HUDEP-2 (cell line): ENCODE measurements around the gene GRAMD2A.
A peak's percentile ranks its signal among the peaks of the same experiment; 100 is the strongest.

Experiments used
- DNase-seq, 76 experiments: peaks; one replicate each; lab custom pipeline; 2025; ENCODE audit not compliant: unreplicated experiment in 76 of 76; lab: John Stamatoyannopoulos, UW

The GRAMD2A gene

DNA sequence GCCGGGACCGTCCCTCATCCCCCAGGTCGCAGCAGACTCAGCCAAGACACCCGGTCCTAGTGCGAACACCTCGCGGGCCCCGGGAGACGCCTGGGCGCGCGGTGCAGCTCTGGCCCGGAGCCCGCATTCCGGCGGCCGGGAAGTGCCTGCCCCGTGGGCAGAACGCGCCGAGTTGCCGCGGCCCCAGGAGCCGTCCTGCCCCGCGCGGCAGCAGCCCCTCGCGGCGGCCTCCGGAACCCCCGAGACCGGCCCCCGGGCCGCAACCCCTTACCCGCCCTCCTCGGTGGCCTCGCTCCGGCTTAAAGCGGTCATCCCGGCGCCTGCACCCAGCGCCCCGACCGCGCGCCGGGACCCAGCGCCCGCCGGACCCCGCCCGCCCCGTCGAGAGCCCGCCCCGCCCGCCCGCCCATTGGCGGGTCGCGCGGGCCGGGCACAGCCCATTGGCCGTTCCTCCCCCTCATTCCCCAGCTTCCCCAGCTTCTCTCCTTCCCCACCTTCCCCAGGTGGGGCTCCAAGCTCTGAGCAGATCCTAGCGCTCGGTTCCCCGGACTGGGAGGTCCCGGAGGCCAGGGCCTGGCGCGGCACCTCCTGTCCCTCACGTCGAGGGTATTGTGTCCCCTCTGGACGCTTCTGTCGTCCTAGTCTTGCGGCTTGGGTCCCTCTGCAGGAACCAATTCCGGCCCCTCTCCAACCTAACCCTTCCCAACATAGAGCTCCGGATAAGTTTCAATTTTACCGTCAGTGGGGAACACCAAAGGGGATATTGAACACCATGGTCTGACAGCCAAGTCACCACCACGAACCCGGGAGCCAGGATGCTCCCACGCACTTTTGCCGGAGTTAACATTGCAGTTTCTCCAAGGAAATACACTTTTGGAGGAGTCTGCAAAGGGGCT is at the start of gene GRAMD2A:
Gene GRAMD2A, minus strand, starts transcription at position 328 of the 896 bp plus-strand sequence.
- DNase-seq, result no peak

DNA sequence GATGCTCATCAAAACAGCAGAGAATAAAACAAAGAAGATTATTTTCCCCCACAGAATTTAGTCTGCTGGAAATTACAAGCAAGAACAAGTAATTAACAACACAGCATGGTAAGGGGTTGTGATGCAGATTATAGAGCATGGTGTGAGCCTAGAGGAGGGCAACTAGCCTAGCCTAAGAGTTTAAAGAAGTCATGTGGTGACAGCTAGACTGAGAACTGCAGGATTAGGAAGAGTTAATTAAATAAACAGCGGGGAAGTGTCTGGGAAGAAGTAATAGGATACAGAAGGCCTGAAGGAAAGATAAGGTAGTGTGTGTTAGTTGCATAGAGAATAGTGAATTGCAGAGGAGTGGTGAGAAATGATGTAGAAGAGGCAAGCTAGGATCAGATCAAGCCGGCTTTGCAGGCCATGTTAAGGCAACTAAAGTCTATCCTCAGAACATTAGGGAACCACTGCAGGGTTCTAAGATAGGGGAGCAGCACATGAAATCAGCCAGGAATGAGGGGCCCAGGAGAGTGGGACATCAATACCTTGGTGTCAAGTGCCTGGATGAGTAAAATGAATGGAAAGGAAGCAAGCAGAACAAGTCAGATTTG is 45.3 kb upstream of the GRAMD2A start:
- DNase-seq, result no peak

DNA sequence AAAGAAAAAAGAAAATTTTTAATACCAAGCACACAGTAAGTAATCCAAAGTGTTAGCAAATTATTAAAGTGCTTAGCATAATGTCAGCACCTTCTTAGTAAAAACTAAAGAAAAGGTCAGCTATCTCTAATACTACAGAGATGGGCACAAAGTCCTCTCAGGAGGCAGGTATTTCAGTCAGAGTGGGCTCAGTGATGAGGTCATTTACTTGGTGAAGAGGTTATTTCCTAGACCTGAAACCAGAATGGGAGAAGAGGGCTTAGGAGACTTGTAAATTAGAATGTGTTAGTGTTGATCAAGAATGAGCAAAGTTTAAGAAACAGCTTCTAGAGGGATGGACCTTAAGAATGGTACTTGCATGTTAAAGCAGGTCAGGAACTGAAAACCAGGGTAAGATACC is 42.1 kb upstream of the GRAMD2A start:
- DNase-seq, result no peak

DNA sequence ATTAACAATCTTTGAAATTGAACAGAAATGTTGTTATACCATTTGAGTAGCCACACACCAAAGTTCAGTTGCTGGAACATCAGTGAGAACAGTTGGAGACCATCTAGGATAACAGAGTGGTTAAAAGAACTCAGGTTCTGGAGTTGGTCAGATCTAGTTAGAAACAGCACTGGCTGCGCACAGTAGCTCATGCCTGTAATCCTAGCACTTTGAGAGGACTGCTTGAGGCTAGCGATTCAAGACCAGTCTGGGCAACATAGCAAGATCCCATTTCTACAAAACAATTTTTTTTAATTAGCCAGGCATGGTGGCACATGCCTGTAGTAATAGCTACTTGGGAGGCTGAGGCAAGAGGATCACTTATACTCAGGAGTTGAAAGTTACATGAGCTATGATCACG is 41.0 kb upstream of the GRAMD2A start:
- no peak for DNase-seq

DNA sequence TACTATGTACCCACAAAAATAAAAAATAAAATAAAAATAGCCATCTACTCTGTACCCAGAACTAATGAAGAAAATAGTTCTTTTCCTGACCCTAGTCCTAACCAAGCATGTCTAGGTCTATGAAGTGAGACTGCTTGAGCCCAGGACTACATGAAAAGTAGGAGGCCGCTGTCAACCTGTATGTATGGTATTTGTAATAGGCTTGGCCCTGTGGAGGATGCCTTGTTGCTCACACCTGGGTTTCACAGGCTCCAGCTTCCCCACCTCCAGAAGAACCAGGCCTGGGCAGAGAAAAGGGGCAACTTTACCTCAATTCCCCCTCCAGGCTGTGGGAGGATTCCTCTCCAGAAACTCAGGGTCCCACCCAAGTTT is 40.3 kb upstream of the GRAMD2A start:
- no peak for DNase-seq

DNA sequence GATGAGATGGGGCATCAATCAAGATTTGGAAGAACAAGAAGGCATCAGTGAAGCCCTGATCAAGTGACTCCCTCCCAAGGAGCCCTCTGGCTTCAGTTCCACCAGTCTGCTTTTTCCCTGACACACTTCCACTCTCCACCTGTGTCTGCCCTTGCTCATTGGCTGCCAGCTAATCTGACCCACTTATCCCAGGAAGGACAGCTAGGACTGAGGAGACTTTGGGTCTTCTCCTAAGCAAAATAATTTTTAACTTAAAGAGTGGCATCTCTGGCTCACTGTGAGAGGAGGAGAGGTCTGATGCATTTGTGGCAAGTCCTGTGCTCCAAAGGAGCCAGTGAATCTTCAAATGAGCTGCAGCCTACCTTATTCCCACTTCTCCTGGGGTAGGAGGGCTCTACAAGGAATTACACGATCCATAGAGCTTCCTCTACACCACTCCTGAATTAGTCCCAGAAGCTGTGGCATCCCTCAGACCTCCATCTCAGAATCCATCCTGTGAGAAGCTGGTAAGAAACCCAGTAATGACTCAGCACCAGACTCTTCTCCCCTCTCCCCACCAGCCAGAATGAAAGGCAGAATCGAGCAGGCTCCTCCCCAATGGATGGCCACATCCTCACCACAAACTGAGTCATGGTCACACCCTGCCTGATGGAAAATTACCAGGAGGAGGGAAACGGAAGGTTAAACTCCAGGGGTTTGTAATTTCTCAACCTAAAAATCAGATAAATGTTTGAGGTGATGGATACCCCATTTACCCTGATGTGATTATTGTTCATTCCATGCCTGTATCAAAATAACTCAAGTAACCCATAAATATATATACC is 39.7 kb upstream of the GRAMD2A start:
- peak in 63 of 76 experiments; percentile 3 to 77 (median 37) for DNase-seq

DNA sequence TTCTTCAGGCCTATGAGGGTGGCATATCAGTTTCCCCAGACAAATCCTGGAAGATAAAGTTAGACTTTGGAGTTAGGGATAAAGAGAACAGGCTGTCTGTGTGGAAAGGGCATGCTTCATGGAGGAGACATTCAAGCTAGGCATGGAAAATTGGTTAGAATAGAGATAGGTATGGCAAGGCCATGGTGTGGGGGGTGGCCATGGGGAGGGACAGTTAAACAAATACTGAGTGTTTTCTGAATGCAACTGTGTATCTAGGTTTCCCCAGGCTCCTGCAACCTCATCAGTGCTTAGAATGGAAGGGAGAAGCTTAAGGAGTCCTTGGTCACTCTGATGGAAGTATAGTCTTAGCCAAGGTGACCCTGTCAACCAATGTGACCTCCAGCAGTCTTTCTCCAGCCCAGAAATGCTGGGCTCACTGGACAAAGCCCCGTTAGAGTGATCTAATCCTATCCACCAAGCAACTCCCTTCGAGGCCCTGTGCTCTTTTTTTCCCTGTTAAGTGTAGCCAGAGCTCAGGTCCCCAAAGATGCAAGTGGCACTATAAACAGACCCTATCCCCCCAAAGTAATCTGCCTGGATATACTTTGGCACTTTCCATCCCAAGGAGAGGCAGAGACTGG is 38.9 kb upstream of the GRAMD2A start:
- no peak for DNase-seq

DNA sequence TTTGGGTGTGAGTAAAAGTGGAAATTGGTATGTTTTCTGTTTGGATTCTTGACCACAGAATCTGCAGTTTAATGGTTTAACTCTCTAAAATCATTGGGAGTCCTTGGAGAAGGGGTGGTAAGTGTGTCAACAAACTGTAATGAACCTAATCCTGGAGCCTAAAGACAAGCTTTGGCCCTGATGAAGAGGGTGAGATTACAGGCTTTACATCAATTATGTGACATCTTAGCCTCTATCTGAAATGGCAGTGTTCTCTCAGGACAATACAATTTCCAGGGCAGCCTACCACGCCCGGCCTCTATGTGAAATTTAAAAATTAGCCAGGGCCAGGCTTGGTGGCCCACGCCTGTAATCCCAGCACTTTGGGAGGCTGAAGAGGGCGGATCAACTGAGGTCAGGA is 37.7 kb upstream of the GRAMD2A start:
- DNase-seq, result no peak

DNA sequence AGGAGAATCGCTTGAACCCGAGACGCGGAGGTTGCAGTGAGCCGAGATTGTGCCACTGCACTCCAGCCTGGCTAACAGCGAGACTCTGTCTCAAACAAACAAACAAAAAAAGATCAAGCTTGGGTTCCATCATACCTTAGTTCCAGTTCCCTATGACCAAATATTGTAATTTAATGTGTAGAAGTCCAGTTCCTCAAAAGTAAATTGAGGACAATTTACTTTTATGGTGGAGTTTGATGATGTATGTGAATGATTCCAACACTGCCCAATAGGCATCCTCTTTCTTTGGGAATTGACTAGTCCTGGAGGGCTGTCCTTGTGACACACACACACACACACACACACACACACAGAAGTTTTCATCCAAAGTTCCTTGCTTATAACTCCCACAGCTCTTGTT is 36.2 kb upstream of the GRAMD2A start:
- DNase-seq, result no peak

DNA sequence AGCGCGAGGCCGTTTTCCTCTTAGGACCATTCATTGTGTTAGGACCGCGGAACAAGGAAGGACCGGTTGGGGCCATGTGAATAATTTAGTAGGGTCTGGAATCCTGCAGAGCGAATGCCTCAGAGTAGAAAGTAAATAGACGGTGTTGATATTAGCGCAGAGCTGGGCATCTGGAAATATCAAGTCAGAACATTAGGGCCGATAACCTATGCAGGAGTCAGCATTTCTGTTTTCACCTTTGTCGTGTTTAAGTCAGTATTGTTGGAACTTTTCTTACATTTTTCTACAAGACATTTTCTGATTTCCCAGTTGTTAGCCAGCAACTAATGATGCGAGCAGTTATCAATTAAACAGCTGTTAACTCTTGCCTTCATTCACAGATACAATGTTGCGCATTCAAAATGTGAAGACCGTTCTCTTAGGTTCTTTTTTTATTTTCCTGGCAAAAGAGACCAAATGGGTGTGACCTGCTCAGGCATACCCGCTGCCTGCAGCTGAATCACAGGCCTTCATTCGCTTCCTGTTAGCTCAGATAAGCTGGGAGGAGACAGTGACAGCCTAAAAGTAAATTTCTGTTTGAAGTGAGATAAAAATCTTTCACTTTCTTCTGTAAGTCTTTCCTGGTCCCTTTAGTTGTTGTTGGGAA is 34.4 kb upstream of the GRAMD2A start:
- DNase-seq, result peak in 72 of 76 experiments; percentile 10 to 87 (median 58)

DNA sequence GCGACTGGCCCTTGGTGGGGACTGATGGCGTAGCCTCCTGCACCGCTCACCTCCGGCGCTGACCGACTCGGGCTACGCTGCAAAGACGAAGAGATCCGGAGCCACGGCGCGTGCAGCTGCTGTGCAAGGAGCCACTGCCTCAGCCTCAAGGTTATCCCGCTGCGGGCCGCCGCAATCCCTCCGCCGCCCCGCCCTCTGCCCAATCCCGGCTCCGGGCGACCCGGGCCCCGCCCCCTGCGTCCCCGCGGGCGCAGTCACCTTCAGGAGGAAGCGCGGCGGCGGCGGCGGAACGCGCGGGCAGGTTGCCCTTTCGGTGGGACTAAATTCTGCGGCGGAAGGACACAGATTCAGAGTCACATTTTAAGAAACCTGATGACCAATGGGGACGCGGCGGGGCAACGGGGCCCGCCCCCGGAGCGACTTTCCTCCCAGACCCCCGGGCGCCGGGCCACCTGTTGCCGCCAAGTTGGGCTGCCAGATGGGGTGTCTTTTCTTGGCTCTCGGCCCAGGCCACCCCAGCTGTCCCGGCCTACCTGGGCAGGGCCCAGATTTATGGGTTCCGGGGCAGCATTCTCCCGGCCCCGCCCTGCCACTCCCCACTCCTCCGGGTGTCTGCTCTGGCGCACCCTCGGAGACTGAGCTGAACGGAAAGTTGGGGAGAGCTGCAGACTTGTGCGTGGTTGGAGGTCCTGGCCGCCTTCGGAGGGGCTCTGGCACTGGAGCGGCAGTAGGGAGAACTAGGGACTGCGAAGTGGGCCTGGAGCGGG is 33.7 kb upstream of the GRAMD2A start, which contains the start of gene PKM:
Gene PKM, minus strand, starts transcription at position 125 of the 767 bp plus-strand sequence. CDS start 12,093 bp downstream, outside the sequence.
- DNase-seq, result peak in 71 of 76 experiments; percentile 13 to 88 (median 64)

DNA sequence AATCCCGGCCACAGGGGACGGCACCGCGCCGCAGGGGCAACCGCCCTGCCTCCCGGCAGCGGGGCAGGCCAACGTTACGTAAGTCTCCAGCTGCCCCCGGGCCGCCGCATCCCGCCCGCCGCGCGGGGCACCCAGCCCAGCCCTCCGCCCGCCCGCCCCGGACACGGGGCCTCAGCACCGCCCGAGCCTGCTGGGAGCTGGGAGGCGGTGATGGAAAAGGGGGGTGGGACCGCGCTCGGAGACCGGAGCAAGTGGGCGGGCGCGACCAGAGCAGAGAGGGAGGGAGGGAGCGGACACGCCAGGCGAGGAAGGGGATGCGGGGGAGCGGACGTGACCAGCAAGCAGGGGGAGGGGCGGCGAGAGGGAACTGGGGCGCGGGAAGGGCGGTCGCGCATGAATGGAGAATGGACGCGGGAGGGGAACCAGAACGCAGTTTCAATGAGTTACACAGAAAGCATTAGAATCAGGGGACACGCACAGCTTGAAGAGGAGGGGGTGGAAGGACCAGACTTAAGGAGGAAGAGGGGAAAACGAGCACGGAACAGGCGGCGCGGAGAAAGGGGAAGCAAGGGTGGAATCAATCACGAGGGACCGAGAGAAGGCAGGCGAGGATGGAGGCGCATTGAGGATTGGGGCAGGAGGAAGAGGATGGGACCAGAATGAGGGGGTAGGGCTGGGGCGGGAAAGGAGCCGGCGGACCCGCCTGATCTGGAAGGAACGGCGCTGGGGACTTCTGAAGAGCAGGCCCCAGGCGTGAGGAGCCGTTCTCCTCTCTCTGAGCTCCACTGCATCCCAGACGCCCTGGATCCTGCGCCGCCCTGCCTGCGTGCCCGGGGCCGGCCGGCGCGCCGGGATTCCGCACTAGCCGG is 32.8 kb upstream of the GRAMD2A start:
- DNase-seq, result peak in 20 of 76 experiments; percentile 1 to 42 (median 20)

DNA sequence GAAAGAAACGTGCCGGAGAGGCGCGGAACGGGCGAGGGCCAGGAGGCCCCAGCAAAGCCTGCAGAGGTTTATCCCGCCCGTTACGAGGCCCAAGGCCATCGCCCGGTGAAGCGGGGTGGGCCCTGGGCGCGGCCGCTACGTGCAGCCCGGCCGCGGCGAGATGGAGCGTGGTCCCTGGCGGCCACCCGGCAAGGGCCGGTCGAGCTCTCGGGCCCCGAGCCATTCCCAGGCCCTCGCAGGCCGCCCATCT is 32.3 kb upstream of the GRAMD2A start:
- no peak for DNase-seq

DNA sequence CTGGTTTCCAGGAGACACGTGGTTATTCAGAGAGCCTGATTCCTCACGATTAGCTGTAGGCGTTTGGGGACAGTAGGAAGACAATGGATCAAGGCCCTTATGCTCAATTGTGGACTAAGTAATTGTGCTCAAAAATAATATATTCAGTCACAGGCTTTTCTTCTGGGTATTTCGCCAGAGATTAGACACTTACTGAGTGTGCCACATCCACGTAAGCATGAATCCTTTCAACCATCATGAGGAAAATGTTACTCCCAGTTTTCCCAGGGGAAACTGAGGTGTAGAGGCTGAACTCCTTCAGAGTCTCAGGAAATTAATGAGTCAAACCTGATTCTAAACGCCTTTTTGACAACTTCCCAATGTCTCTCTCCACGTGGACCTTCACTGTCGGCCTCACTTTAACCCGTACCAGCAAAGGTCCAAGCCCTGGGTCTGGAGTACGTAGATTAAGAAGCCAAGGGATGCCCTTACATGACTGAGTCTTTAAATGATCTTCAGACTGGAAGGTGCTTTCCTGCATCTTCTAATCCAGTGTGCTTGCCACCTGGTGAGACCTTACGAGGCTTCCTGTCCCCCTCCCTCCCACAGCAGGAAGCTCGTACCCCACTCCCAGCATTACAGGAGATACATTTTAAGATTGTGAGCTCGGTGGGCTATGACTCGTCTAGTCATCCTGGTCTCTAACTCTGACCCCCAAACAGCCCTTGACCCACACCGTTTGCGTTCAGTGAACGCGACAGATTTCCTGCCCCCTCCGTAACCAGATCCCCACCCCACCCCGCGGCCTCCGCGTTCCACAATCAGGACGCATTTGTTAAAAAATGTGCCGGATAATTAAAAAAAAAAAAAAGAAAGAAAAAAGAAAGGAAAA is 31.7 kb upstream of the GRAMD2A start:
- no peak for DNase-seq

DNA sequence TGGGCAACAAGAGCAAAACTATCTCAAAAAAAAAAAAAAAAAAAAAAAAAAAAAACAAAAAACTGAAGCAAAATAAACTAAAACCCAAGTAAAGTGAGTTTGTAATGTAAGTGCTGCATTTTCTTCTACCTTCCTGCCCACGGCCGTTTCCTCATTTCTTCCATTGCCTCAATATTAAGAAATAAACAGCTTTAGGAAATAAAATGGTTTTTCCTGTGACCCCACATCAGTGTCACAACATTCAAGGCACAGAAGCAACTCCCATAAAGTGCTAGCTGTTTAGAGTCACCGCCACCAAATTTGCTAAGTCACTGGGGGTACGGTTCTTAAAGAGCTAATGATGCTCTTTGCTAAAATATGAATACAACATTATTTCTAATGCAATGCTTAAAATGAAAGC is 30.1 kb upstream of the GRAMD2A start:
- DNase-seq, result no peak

DNA sequence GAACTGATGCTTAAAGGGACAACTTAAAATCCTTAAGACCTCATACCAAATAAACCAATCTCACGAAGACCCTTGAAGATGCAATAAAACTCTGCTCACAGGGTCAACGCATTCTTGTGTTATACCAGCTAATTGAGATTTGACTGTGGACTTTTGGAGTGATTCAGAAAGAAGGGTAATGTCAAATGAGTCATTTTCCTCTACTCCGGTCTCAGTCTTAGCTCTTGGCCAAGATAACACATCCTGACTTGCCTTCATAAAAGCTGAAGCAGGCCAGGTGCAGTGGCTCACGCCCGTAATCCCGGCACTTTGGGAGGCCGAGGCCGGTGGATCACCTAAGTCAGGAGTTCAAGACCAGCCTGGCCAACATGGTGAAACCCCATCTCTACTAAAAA is 29.6 kb upstream of the GRAMD2A start:
- DNase-seq, result peak in 1 of 76 experiments; percentile 2

DNA sequence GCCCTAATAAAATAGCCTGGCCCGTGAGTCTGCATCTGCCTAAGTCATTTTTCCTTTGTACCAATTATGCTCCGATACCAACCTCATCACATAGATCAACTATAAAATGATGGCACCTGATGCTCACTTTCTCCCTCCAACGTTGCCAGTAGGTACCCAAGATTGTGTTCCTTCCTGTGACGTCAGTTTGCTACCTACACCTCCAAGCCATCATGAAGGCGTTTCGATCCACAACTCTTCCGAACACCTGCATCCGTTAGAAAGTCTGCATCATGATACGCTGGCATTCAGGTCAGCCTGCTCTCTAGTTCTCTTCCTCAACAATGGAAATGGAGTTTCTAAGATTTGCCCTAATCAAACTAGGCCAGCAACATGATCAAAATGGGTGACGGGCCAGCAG is 25.7 kb upstream of the GRAMD2A start:
- DNase-seq, result no peak

DNA sequence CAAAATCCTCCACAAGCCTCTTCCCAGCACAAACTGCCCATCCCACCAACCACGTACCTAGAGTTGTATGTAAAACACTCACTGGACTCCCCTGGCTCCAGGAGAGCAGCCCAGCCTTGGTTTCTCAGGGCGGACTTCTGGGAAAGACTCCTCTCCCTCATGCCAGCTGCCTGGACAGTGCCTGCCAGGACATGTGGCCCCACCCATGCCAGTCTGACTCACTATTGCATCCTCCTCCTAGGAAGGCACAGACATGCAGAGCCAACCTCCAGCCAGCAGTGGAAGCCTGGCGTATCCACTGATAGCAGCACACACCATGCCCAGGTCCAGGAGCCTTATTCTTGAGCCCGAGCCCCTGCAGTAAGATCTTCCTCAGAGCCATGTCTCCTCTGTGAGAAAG is 24.8 kb upstream of the GRAMD2A start:
- DNase-seq, result no peak
